ENCODE measurements around the gene GABRE.

The GABRE gene

GRCh38 chrX:151974336-151975227, at the start of gene GABRE:
Gene GABRE (minus strand): TSS chrX:151974676. CDS start chrX:151974625, 51 bp downstream.
- DNase-seq = no peak

GRCh38 chrX:152020888-152021287, 46.4 kb upstream of the GABRE start:
- DNase-seq = no peak

GRCh38 chrX:151999813-152000212, 25.3 kb upstream of the GABRE start:
- no peak for DNase-seq

GRCh38 chrX:151997539-151997938, 23.1 kb upstream of the GABRE start:
- DNase-seq = no peak

- DNase-seq = no peak
Observed at GRCh38 chrX:151996347-151996746, 21.9 kb upstream of the GABRE start.

GRCh38 chrX:151994476-151994875, 20.0 kb upstream of the GABRE start:
- DNase-seq = no peak

GRCh38 chrX:151988706-151989299, 14.3 kb upstream of the GABRE start:
- DNase-seq = no peak

- DNase-seq = no peak
Observed at GRCh38 chrX:151987108-151987507, 12.6 kb upstream of the GABRE start.

- DNase-seq = no peak
Observed at GRCh38 chrX:151985955-151986354, 11.5 kb upstream of the GABRE start.

- DNase-seq = no peak
Observed at GRCh38 chrX:151985531-151985930, 11.1 kb upstream of the GABRE start.

GRCh38 chrX:151984902-151985301, 10.4 kb upstream of the GABRE start:
- DNase-seq = no peak

GRCh38 chrX:151984328-151984727, 9.9 kb upstream of the GABRE start:
- DNase-seq = no peak

- DNase-seq = no peak
Observed at GRCh38 chrX:151983186-151983585, 8.7 kb upstream of the GABRE start.

GRCh38 chrX:151982222-151982621, 7.7 kb upstream of the GABRE start:
- no peak for DNase-seq

- no peak for DNase-seq
Observed at GRCh38 chrX:151981129-151981528, 6.7 kb upstream of the GABRE start.

- no peak for DNase-seq
Observed at GRCh38 chrX:151977923-151978322, 3.4 kb upstream of the GABRE start.

- DNase-seq = no peak
Observed at GRCh38 chrX:151977009-151977408, 2.5 kb upstream of the GABRE start.

GRCh38 chrX:151975736-151976275, 1.3 kb upstream of the GABRE start:
- no peak for DNase-seq

- no peak for DNase-seq
Observed at GRCh38 chrX:151975228-151975593, 735 bp upstream of the GABRE start.

GRCh38 chrX:151973851-151974335, 583 bp downstream of the GABRE start:
- no peak for DNase-seq

GRCh38 chrX:151973060-151973661, 1.3 kb downstream of the GABRE start:
- DNase-seq = no peak

GRCh38 chrX:151970661-151971060, 3.8 kb downstream of the GABRE start:
- DNase-seq = no peak

- DNase-seq = no peak
Observed at GRCh38 chrX:151970027-151970426, 4.4 kb downstream of the GABRE start.

GRCh38 chrX:151966236-151966635, 8.2 kb downstream of the GABRE start:
- no peak for DNase-seq

All from NCI-H510A treated with DMSO at 0.1 percent for 48 hours (cell line).